Thoracic aorta (tissue), 2 donors: ENCODE data around the gene DYNLRB1. TPM values are rescaled to one million over a fixed set of nuclear protein-coding genes. Genes with fewer than 3 reads are reported as not detected.
A peak's percentile ranks its signal among the peaks of the same experiment; 100 is the strongest.
"Not testable (repeated sequence)": the region's sequence is repeated elsewhere in the genome, so short reads cannot be mapped to it uniquely, and the experiment has no call there.

Experiments
- ATAC-seq: fragments of 150-250 bp; one replicate; pipeline ENCODE4 v1.8.0; 2017; ENCODE audit warnings: low read depth; ENCODE audit not compliant: insufficient number of reproducible peaks, low FRiP score
- DNase-seq: peaks from one replicate; pipeline ENCODE4 v3.0.0-alpha.2; 2020; ENCODE audit warnings: low spot score
- H3K27ac ChIP-seq, 2 donors: fragments of 200-600 bp; sonication (generic); 1 replicate in 1 of 2; 2 replicates in 1 of 2; pipeline ENCODE4 v1.5.1; 2016; ENCODE audit warnings: mild to moderate bottlenecking in 2 of 2, moderate library complexity in 2 of 2
- H3K27me3 ChIP-seq: fragments of 200-600 bp; sonication (generic); replicated peaks from 2 replicates; pipeline ENCODE4 v1.6.0; 2016; ENCODE audit warnings: mild to moderate bottlenecking; ENCODE audit not compliant: insufficient read depth
- H3K36me3 ChIP-seq: fragments of 200-600 bp; sonication (generic); one replicate; pipeline ENCODE4 v1.5.1; 2016
- H3K4me1 ChIP-seq, 2 donors: fragments of 200-600 bp; sonication (generic); 1 replicate in 1 of 2; 2 replicates in 1 of 2; pipeline versions ENCODE4 v1.5.1 to v1.6.0; 2016; ENCODE audit warnings: low read depth in 2 of 2, mild to moderate bottlenecking in 1 of 2; ENCODE audit not compliant: control insufficient read depth in 1 of 2
- H3K4me3 ChIP-seq: fragments of 200-600 bp; sonication (generic); 2 replicates; pipeline ENCODE4 v1.5.1; 2016; ENCODE audit warnings: mild to moderate bottlenecking
- H3K9me3 ChIP-seq: fragments of 200-600 bp; sonication (generic); 2 replicates; pipeline ENCODE4 v1.5.1; 2016
- total RNA-seq, 2 donors: library from RNA; depleted of rRNA; stranded (reverse); fragments of >200 nt; gene quantifications; one replicate each; pipeline versions ENCODE4 v1.1.0 to v1.2.3, GENCODE V29; 2016
- TF ChIP-seq, protein P1 (sequence below): fragments of 200-600 bp; sonication (generic); IDR thresholded peaks from one replicate; pipeline ENCODE4 v1.5.1; 2019; ENCODE audit warnings: antibody characterized with exemption

DYNLRB1 gene
- total RNA-seq, 2 donors from 2014 or later = 115 to 138 TPM

DNA sequence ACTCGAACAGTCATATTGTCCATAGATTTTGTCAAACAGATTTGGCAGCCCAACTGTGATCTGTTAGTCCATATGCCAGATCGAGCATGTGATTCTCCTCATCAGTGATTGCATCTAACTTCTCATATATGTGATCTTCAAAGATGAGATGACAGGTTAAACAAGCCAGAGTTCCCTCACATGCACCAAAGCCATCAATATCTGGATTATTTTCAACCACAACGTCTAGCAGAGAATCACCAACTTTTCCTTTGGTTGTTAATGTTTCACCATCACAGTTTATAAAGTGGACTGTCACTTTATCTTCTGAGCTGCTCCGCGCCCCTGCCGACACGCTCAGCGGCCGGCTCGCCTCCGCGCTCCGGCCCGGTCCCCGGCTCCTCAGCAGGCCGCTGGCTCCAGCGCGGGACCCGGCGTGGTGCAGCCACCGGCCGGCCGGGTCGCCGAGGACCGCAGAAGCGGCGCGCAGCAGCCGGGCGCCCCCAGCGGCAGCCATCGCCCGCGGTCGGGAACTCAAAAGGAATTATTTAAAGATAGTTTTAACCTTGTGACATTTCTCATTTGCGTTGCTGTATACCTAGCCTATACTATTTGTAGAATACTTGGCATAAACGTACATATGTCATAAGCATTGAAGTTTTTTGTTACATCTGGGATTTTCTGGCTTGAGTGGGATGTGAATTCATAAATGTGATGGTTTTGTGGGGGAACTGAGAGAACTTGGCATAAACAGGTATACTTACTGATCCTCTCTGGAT is 40.1 kb upstream of the DYNLRB1 start:
- Histone ChIP-seq H3K36me3 (peaks cover 6% of the 10 kb centered on the region), H3K27me3 (no peaks in the 10 kb centered on the region), H3K27ac (peak overlapping the region in 1 of 2 donors; percentile 43), H3K9me3 (no peaks in the 10 kb centered on the region), H3K4me3 (peak overlapping the region; percentile 24), H3K4me1 (peaks cover 15 to 21% of the 10 kb centered on the region in 2 donors)
- DNase-seq = no peak
- TF ChIP-seq, protein P1, sequence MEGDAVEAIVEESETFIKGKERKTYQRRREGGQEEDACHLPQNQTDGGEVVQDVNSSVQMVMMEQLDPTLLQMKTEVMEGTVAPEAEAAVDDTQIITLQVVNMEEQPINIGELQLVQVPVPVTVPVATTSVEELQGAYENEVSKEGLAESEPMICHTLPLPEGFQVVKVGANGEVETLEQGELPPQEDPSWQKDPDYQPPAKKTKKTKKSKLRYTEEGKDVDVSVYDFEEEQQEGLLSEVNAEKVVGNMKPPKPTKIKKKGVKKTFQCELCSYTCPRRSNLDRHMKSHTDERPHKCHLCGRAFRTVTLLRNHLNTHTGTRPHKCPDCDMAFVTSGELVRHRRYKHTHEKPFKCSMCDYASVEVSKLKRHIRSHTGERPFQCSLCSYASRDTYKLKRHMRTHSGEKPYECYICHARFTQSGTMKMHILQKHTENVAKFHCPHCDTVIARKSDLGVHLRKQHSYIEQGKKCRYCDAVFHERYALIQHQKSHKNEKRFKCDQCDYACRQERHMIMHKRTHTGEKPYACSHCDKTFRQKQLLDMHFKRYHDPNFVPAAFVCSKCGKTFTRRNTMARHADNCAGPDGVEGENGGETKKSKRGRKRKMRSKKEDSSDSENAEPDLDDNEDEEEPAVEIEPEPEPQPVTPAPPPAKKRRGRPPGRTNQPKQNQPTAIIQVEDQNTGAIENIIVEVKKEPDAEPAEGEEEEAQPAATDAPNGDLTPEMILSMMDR = peak; percentile 57
- ATAC-seq = peak; percentile 43

DNA sequence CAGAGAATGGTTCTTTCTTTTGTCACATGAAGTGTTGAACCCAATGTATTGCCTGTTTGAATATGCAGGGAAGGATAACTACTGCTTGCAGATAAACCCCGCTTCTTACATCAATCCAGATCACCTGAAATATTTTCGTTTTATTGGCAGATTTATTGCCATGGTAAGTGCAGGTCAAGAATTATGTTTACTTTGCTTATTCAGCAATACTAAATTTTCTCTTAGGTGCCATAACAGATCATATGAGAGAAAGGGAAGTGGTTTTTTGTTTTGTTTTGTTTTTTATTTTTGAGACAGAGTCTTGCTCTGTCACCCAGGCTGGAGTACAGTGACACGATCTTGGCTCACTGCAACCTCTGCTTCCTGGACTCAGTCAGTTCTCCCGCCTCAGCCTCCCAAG is 36.6 kb upstream of the DYNLRB1 start:
- H3K27me3 ChIP-seq = no peaks in the 10 kb centered on the region
- H3K4me1 ChIP-seq = peaks cover 0 to 5% of the 10 kb centered on the region in 2 donors
- no peak for ATAC-seq
- TF ChIP-seq, protein P1 = no peak
- no peak overlapping the region for H3K4me3 ChIP-seq
- no peak for DNase-seq
- H3K36me3 ChIP-seq = peaks cover 26% of the 10 kb centered on the region
- no peak overlapping the region for H3K27ac ChIP-seq
- H3K9me3 ChIP-seq = no peaks in the 10 kb centered on the region

DNA sequence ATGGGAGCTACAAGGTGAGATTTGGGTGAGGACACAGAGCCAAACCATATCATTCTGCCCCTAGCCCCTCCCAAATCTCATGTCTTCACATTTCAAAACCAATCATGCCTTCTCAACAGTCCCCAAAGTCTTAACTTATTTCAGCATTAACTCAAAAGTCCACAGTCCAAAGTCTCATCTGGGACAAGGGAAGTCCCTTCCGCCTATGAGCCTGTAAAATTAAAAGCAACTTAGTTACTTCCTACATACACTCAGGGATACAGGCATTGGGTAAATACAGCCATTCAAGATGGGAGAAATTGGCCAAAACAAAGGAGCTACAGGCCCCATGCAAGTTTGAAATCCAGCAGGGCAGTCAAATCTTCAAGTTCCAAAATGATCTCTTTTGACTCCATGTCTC is 34.1 kb upstream of the DYNLRB1 start:
- H3K9me3 ChIP-seq, H3K4me1 ChIP-seq, DNase-seq, ATAC-seq, H3K27me3 ChIP-seq, H3K4me3 ChIP-seq, H3K27ac ChIP-seq: not testable (repeated sequence)
- H3K36me3 ChIP-seq = peaks cover 26% of the 10 kb centered on the region

DNA sequence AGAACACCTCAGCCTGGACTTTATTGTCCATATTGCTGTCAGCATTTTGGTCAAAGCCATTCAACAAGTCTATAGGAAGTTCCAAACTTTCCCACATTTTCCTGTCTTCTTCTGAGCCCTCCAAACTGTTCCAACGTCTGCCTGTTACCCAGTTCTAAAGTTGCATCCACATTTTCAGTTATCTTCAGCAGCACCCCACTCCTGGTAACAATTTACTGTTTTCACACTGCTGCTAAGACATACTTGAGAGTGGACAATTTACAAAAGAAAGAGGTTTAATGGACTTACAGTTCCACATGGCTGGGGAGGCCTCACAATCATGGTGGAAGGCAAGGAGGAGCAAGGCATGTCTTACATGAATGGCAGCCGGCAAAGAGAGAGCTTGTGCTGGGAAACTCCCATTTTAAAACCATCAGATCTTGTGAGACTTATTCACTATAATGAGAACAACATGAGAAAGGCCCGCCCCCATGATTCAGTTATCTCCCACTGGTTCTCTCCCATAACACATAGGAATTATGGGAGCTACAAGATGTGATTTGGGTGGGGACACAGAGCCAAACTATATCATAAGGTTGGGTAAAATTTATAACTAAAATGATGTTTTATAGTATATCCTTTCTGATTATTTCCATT is 32.5 kb upstream of the DYNLRB1 start:
- H3K9me3 ChIP-seq, ATAC-seq, H3K4me1 ChIP-seq, H3K27ac ChIP-seq, H3K4me3 ChIP-seq, DNase-seq, H3K27me3 ChIP-seq: not testable (repeated sequence)
- H3K36me3 ChIP-seq = peaks cover 29% of the 10 kb centered on the region

DNA sequence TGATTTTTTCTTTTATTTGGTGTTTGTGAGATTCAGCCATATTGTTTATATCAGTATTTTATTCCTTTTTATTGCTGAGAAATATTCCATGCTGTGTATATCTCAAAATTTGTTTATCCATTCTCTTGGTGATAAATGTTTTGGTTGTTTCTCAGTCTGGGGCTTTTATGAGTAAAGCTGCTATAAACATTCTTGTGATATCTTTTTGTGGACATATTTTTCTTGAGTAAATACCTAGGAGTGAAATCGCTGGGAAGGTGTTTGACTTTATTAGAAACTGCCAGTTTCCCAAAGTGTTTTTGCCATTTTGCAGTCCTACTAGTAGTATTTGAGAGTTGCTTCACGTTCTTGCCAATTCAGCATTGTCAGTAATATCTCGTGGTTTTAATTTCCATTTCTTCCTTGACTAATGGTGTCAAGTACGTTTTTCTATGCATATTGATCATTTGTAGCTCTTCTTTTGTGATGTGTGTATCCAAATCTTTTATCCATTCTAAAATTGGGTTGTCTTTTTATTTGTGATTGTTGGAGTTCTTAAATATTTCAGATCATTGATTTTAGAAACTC is 31.1 kb upstream of the DYNLRB1 start:
- H3K27me3 ChIP-seq = no peaks in the 10 kb centered on the region
- ATAC-seq (no peak), DNase-seq (no peak)
- no peaks in the 10 kb centered on the region for H3K9me3 ChIP-seq
- TF ChIP-seq, protein P1 = no peak
- H3K4me1 ChIP-seq = no peaks in the 10 kb centered on the region
- H3K27ac ChIP-seq = no peak overlapping the region
- H3K36me3 ChIP-seq = peaks cover 30% of the 10 kb centered on the region
- no peak overlapping the region for H3K4me3 ChIP-seq

DNA sequence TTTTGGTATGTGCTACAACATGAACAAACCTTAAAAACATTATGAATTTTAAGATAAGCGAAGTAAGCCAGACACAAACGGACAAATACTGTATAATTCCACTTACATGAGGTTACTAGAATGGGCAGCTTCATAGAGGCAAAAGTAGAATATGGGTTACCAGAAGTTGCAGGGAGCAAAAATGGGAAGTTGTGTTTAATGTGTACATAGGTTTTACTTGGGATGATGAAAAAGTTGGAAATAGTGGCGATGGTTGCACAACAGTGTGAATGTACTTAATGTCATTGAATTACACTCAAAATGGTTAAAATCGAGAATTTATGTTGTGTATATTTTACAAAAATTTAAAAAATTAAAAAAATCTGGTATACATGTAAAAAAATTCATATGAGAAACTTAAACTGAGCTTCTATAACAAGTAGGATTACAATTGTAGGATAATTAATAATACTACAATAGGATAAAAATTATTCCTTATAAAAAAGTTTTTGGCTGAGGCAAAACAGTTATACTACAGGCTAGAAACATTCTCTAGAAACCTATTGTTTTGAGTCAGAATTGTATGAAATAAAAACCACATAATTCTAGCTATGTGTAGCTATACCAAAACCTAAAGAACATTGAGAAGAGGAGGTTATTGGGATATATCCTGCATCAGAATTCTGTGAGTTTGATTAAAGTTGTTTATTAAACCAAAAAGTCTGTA is 24.8 kb upstream of the DYNLRB1 start:
- Histone ChIP-seq H3K9me3 (no peaks in the 10 kb centered on the region), H3K36me3 (peaks cover 32% of the 10 kb centered on the region), H3K4me3 (no peak overlapping the region), H3K4me1 (no peaks in the 10 kb centered on the region), H3K27me3 (no peaks in the 10 kb centered on the region), H3K27ac (no peak overlapping the region)
- ATAC-seq (no peak), DNase-seq (no peak)
- TF ChIP-seq, protein P1 = no peak
